Parathyroid adenoma (tissue), 2 donors: ENCODE measurements around the gene EXOC6.
A peak's percentile ranks its signal among the peaks of the same experiment; 100 is the strongest.

Experiments
- H2AFZ ChIP-seq: fragments of 300-600 bp; sonication (generic); one replicate; pipeline ENCODE4 v1.7.0; 2017; ENCODE audit warnings: antibody characterized with exemption, mild to moderate bottlenecking
- H3K27ac ChIP-seq: fragments of 300-600 bp; sonication (generic); one replicate; pipeline ENCODE4 v1.7.0; 2017
- H3K27me3 ChIP-seq: fragments of 300-600 bp; sonication (generic); one replicate; pipeline ENCODE4 v1.7.0; 2017; ENCODE audit warnings: low read length; ENCODE audit not compliant: control insufficient read depth, insufficient read depth
- H3K36me3 ChIP-seq: fragments of 300-600 bp; sonication (generic); one replicate; pipeline ENCODE4 v1.7.0; 2017; ENCODE audit warnings: low read length; ENCODE audit not compliant: control insufficient read depth, insufficient read depth
- H3K4me1 ChIP-seq: fragments of 300-600 bp; sonication (generic); one replicate; pipeline ENCODE4 v1.7.0; 2017; ENCODE audit warnings: control low read depth
- H3K4me2 ChIP-seq: fragments of 300-600 bp; sonication (generic); one replicate; pipeline ENCODE4 v1.7.0; 2017; ENCODE audit warnings: low read length
- H3K4me3 ChIP-seq: fragments of 300-600 bp; sonication (generic); one replicate; pipeline ENCODE4 v1.7.0; 2017; ENCODE audit warnings: low read depth, low read length
- H3K79me2 ChIP-seq: fragments of 300-600 bp; sonication (generic); one replicate; pipeline ENCODE4 v1.7.0; 2017; ENCODE audit warnings: control low read depth
- H3K9ac ChIP-seq: fragments of 300-600 bp; sonication (generic); one replicate; pipeline ENCODE4 v1.7.0; 2017; ENCODE audit warnings: mild to moderate bottlenecking
- H3K9me3 ChIP-seq: fragments of 300-600 bp; sonication (generic); one replicate; pipeline ENCODE4 v1.7.0; 2017; ENCODE audit warnings: low read length; ENCODE audit not compliant: control insufficient read depth
- TF ChIP-seq, protein P1 (sequence below): fragments of 300-600 bp; sonication (generic); IDR thresholded peaks from one replicate; pipeline ENCODE4 v1.7.0; 2017; ENCODE audit warnings: antibody characterized with exemption, mild to moderate bottlenecking
- donor health status: primary hyperparathyroidism.

EXOC6 gene

DNA sequence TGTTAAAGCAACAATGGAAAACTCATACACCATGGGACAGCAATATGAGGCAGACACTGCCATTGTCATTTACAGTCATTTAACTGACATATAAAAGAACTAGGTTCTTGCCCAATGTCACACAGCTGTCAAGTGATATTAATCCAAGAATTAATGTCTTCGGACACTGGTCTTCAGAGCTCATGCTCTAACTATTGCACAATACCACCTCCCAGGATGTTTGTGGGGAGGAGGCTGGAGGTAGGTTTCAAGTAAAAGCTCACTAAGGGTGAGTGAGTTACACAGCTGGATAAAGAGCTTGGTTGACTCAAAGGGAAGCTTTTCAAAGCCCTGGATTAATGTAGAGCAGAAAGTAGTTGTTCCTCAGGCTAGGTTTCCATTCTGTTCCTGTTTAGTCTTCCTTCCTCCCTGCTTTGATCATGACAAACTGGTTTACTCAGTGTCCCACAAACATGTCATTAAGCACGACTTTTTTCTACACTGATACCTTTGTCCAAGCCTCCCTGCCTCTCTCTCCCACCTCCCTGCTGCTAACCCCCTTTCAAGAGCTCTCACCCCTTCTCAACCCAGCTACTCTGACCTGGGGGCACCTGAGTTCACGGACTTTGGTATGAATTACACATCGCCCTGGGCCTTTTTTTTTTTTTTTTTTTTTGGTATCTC is 987 bp upstream of the EXOC6 start:
- Histone ChIP-seq H3K79me2 (no peaks in the 10 kb centered on the region), H3K9ac (no peak overlapping the region), H3K27me3 (no peaks in the 10 kb centered on the region), H3K4me2 (no peak overlapping the region), H3K36me3 (no peaks in the 10 kb centered on the region), H3K9me3 (no peaks in the 10 kb centered on the region), H3K4me3 (no peak overlapping the region), H3K27ac (no peak overlapping the region), H3K4me1 (no peaks in the 10 kb centered on the region), H2AFZ (peak overlapping the region; percentile 90)
- TF ChIP-seq, protein P1, sequence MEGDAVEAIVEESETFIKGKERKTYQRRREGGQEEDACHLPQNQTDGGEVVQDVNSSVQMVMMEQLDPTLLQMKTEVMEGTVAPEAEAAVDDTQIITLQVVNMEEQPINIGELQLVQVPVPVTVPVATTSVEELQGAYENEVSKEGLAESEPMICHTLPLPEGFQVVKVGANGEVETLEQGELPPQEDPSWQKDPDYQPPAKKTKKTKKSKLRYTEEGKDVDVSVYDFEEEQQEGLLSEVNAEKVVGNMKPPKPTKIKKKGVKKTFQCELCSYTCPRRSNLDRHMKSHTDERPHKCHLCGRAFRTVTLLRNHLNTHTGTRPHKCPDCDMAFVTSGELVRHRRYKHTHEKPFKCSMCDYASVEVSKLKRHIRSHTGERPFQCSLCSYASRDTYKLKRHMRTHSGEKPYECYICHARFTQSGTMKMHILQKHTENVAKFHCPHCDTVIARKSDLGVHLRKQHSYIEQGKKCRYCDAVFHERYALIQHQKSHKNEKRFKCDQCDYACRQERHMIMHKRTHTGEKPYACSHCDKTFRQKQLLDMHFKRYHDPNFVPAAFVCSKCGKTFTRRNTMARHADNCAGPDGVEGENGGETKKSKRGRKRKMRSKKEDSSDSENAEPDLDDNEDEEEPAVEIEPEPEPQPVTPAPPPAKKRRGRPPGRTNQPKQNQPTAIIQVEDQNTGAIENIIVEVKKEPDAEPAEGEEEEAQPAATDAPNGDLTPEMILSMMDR = no peak

DNA sequence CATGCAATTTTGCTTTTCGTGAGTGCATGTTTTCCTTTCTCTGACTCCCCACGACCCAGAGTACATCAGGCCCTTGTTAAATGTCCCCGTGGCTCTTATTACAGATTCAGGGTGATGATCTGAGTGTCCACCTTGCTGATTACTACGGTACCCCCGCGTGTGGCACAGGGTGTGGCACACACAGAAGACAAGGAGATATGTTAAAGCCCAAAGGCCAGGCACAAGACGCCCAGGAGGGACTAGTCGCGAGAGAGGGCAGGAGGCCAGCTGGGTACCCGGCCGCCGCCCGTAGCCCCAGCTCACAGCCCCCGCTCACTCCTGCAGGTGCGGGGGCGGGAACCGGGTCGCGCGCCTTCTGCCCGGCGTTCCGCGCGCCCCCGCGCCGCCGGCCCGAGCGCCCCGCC is 281 bp upstream of the EXOC6 start:
- H3K79me2 ChIP-seq = no peaks in the 10 kb centered on the region
- peak overlapping the region; percentile 92 for H3K4me2 ChIP-seq
- H2AFZ ChIP-seq = peak overlapping the region; percentile 90
- no peak overlapping the region for H3K9ac ChIP-seq
- H3K36me3 ChIP-seq = no peaks in the 10 kb centered on the region
- no peaks in the 10 kb centered on the region for H3K4me1 ChIP-seq
- no peaks in the 10 kb centered on the region for H3K9me3 ChIP-seq
- H3K27me3 ChIP-seq = no peaks in the 10 kb centered on the region
- TF ChIP-seq, protein P1 = no peak
- H3K27ac ChIP-seq = peak overlapping the region; percentile 57
- peak overlapping the region; percentile 56 for H3K4me3 ChIP-seq

DNA sequence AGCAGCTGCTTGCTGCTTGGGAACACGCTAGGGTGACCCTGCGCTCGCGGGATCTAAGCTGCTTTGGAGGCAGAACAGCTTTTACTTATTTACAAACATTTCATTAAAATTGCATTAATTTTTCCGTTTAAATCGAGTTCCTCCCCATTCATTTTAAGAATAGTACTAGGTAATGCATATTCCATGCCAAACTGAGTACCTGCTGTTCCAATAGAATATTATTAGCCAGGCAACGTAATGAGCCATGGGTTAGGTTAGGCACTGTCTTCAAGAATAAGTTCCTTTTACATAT is 860 bp downstream of the EXOC6 start:
- Histone ChIP-seq H3K4me1 (no peaks in the 10 kb centered on the region), H3K27ac (no peak overlapping the region), H3K79me2 (no peaks in the 10 kb centered on the region), H3K36me3 (no peaks in the 10 kb centered on the region), H3K4me3 (peak overlapping the region; percentile 69), H3K4me2 (peak overlapping the region; percentile 82), H2AFZ (peak overlapping the region; percentile 98), H3K27me3 (no peaks in the 10 kb centered on the region), H3K9ac (no peak overlapping the region), H3K9me3 (no peaks in the 10 kb centered on the region)
- TF ChIP-seq, protein P1 = no peak

DNA sequence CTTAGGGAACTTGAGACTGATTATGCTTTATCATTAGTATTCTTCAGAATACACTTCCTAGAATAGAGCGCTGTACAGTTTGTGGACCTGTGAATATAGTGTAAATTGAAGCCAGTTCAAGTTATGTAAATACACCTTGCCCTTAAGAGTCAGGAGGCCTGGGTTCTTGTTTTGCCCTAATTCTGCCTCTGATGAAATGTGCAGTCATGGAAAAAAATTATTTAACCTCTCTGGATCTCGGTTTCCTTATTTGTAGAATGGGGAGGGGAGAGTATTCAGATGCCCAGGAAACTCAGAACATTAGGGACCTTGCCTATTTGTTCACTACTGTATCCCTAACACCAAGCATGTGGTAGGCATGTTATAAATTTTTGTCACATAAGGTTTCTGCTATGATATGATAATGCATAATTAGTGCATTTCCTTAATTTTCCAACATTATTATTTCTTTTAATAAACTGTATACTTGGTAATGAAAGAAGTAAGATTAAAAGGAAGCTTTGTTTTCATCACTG is 1.3 kb downstream of the EXOC6 start:
- Histone ChIP-seq H3K4me2 (peak overlapping the region; percentile 82), H3K9ac (no peak overlapping the region), H3K9me3 (no peaks in the 10 kb centered on the region), H3K27ac (no peak overlapping the region), H3K36me3 (no peaks in the 10 kb centered on the region), H3K27me3 (no peaks in the 10 kb centered on the region), H3K79me2 (no peaks in the 10 kb centered on the region), H3K4me1 (no peaks in the 10 kb centered on the region), H2AFZ (peak overlapping the region; percentile 98), H3K4me3 (peak overlapping the region; percentile 69)
- TF ChIP-seq, protein P1 = no peak

DNA sequence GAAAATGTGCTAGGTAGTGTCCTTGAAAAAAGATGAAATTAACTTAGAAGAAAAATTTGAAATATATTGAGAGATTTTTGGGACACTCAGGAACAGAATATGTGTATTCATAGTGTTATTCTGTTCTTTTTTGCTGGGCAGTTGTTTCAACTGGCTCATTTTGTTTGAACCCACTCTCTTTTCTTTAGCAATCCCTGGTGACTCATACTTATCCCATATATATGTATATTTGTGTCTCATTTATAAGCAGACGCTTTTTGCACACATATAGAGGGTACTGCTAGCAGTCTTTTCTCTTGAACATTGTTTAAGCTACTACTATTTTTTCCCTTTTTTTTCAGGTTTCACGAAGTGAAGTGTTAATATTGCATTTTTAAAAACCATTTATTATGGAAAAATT is 1.9 kb downstream of the EXOC6 start:
- Histone ChIP-seq H3K27me3 (no peaks in the 10 kb centered on the region), H3K27ac (no peak overlapping the region), H3K4me2 (no peak overlapping the region), H2AFZ (no peak overlapping the region), H3K79me2 (no peaks in the 10 kb centered on the region), H3K4me3 (no peak overlapping the region), H3K9ac (no peak overlapping the region), H3K9me3 (no peaks in the 10 kb centered on the region), H3K4me1 (no peaks in the 10 kb centered on the region), H3K36me3 (no peaks in the 10 kb centered on the region)
- TF ChIP-seq, protein P1 = no peak
